D721Med (cell line): Measurements from ENCODE around the gene SYCP2L.
"Not testable (repeated sequence)": the region's sequence is repeated elsewhere in the genome, so short reads cannot be mapped to it uniquely, and the experiment has no call there.

Experiments used
- DNase-seq: peaks from one replicate; pipeline ENCODE4 v3.0.0; 2011; ENCODE audit warnings: low spot score; ENCODE audit not compliant: insufficient read length
- FAIRE-seq: peaks from 2 replicates; lab custom pipeline; 2011; peaks lifted over from hg19 to GRCh38; lab: Jason Lieb, UNC
- CTCF ChIP-seq: IDR thresholded peaks from 2 replicates; pipeline ENCODE4 v1.5.1; 2012; ENCODE audit warnings: mild to moderate bottlenecking, control low read depth; ENCODE audit not compliant: insufficient read depth; ENCODE audit errors: missing control alignments

Gene SYCP2L

GRCh38 chr6:10991115-10991514 is 104.3 kb downstream of the SYCP2L start:
- FAIRE-seq (peak; percentile 21), DNase-seq (no peak)
- TF ChIP-seq CTCF, result no peak

GRCh38 chr6:10993896-10994295 is 107.0 kb downstream of the SYCP2L start:
- no peak for FAIRE-seq
- TF ChIP-seq CTCF, result no peak
- DNase-seq, result no peak

GRCh38 chr6:10995114-10995707 is 108.4 kb downstream of the SYCP2L start:
- no peak for DNase-seq
- FAIRE-seq, result no peak
- TF ChIP-seq CTCF, result no peak

GRCh38 chr6:10999994-11000393 is 113.1 kb downstream of the SYCP2L start:
- FAIRE-seq (no peak), DNase-seq (no peak)
- no peak for TF ChIP-seq CTCF

- no peak for TF ChIP-seq CTCF
- DNase-seq (no peak), FAIRE-seq (no peak)
These were observed 115.3 kb downstream of the SYCP2L start for GRCh38 chr6:11002176-11002575.

- DNase-seq, FAIRE-seq: not testable (repeated sequence)
These were observed 116.4 kb downstream of the SYCP2L start for GRCh38 chr6:11003297-11003696.

- DNase-seq (no peak), FAIRE-seq (no peak)
- no peak for TF ChIP-seq CTCF
These were observed 119.2 kb downstream of the SYCP2L start for GRCh38 chr6:11006061-11006460.
